RCC 7860 (cell line): ENCODE measurements around the gene C11orf71.
A peak's percentile ranks its signal among the peaks of the same experiment; 100 is the strongest.

Experiments used
- DNase-seq: peaks from one replicate; pipeline ENCODE4 v3.0.0-alpha.2; 2015; ENCODE audit warnings: low spot score
- FAIRE-seq: peaks from 2 replicates; lab custom pipeline; 2012; peaks lifted over from hg19 to GRCh38; lab: Jason Lieb, UNC

C11orf71 gene

GRCh38 chr11:114400915-114401223, 558 bp upstream of the C11orf71 start:
- no peak for DNase-seq

DNA sequence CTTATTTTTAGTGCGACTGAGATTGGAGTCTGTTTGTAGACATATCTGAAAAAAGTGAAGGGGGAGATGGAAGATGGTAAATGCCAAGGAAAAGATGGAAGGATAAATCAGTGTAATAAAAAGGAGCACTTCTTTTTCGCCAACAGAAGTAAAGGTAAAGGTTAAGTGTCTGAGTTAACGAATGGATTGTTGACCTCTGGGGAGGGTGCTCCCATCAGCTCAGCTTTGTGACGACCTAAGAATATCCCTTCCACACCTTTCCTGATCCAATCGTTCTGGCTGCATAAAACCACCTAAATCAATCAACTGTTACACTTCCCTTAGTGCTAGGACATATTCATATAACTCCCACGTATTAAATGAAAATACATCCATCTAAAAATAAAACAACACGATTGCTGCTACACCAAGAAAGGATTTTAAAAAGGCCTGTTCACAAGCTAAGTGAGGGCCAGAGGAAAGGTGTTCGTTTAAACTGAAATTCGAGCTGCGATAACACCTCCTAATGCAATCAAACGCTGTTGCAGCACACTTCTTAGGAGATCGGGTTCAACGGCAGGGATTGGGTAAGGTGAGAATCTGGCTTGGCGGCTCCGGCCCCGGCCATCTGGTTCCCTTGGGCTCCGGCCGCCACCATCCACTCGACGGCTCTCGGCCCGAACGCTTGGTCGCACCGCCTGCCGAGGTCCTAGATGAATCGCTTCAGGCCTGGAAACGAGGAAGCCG, 658 bp downstream of the C11orf71 start:
- DNase-seq (no peak), FAIRE-seq (no peak)

More at GRCh38 chr11:114400915-114401223, 558 bp upstream of the C11orf71 start:
- FAIRE-seq, result no peak

DNA sequence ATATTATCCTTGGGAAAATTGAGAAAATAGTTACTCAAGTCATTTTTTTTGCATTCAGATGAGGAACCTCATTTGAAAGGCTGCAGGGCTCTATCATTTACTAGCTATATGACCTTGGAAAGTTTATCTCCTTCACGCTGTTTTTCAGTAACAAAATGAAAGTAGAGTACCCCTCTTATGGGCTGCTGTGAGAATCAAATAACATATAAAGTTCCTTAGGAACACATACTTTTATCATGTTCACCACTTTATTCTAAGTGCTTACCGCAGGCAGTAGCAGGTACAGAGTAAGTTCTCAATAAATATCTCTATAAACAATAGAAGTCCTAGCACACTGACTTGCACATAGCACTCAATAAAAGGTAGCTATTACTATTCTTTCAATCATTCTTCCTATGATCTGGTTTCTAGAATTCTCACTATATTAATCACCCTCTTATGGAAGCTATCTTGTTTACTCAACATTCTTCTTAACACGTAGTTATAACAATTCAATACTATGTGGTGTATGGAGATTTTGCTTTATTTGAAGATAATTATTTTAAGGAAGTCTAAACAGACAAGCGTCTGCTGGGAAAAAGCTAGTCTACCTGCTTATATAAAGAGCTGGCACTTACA, 1.9 kb downstream of the C11orf71 start:
- no peak for DNase-seq
- no peak for FAIRE-seq

DNA sequence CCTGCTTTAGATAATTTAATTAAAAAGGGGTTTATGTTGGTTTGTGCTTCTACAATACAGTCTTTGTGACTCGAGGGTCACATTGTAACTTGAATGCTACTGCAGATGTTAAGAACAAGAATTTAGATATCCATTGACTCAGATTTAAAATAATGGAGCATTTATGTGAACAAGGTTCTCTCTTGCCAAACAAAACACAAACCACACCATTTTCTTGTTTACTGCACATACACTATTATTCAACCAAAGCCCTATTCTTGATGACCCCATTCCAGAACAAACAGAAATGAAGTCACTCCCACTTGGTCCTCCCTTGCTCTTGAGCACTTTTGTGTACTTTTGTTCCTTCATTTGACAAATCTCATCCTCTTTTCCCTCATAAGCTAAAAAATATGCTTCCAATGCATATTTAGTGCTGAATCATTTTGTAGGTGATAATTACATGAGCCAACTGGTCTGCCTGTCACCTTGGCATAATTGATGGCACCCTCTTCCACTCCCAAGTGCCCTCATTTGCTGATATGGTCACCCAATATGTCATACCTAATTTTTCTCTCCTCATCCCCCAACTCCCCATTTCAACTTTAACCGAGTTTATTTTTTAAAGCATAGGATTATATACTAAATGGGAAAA, 2.8 kb downstream of the C11orf71 start:
- no peak for FAIRE-seq
- no peak for DNase-seq

GRCh38 chr11:114396916-114397315, 3.4 kb downstream of the C11orf71 start:
- FAIRE-seq (no peak), DNase-seq (no peak)

GRCh38 chr11:114395736-114396135, 4.6 kb downstream of the C11orf71 start:
- FAIRE-seq, result no peak

GRCh38 chr11:114392735-114393667, 7.3 kb downstream of the C11orf71 start:
- DNase-seq (no peak), FAIRE-seq (no peak)

More at GRCh38 chr11:114395736-114396135, 4.6 kb downstream of the C11orf71 start:
- no peak for DNase-seq

DNA sequence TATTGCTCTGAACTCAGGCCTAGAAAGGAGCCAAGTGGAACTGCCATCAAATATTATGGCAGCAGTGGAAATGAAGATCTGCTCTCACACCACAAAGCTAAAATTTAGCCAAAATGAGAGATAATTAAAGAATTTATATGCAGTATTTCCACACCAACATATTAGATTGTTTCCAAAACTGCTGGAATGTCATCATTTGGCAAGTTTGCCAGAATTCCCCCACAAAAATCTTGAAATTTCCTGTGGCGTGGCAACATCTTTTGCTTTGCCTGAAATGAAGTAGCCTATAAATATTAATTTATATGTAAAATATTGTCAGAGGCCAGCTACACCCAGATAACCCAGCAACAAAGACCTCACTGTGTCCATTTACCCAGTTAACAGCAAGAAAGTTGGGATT, 13.8 kb downstream of the C11orf71 start:
- DNase-seq (no peak), FAIRE-seq (no peak)

- no peak for DNase-seq
- FAIRE-seq, result no peak
Observed at GRCh38 chr11:114386131-114386530, 14.2 kb downstream of the C11orf71 start.

- DNase-seq, result peak; percentile 72
Observed at GRCh38 chr11:114384487-114384886, 15.8 kb downstream of the C11orf71 start.

GRCh38 chr11:114382509-114382908, 17.8 kb downstream of the C11orf71 start:
- FAIRE-seq (no peak), DNase-seq (no peak)

More at GRCh38 chr11:114384487-114384886, 15.8 kb downstream of the C11orf71 start:
- peak; percentile 57 for FAIRE-seq

DNA sequence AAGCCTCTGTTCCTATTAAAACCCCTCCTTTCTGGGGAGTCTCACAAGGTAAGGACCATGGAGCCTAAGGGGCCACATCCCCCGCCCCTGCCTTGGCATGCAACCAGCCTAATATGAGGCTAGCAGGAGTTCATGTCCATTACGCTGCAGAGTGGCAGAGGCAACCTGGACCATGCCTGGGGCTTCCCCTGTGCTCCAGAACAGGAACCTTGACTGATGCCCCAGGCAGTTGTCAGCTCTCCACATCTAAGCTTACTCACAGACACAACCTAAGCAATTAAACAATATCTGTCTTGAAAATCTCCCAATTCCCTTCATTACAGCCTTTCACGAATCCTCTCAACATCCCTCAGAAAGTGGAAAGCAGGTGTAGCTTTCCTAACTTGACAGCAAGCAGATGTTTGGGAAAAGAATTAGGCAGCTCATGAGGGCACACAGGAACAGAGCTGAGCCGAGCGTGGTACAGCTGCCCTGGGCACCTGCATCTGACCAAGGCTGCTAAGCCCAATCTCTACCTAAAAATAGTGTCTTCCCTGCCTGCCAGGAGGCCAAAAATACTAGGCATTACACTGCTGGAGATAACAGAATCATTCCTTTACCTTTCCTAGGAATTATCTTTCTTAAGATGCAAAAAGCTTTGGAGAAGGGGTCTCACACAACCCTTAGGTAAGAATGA, 20.8 kb downstream of the C11orf71 start:
- FAIRE-seq (no peak), DNase-seq (no peak)

- DNase-seq (peak; percentile 64), FAIRE-seq (peak; percentile 61)
Observed at GRCh38 chr11:114377612-114378267, 22.6 kb downstream of the C11orf71 start.

DNA sequence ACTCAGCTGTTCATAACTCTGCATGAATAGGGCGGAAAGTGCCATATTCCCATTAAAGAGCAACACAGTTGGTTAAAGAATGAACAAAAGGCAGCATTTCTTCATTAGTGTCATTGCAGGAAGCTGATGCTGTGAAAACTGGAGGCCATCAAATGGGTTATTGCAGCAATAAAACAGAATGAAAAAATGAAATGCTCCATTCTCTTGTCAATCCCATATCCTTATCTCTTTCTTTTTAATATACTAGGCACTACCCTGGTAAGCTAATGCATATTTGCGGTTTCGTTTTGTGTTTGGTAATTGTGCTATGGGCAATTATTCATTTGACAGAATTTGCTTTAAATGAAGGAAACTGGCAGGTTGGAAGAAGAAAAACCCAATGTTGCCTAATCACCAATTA, 25.3 kb downstream of the C11orf71 start:
- FAIRE-seq, result no peak

DNA sequence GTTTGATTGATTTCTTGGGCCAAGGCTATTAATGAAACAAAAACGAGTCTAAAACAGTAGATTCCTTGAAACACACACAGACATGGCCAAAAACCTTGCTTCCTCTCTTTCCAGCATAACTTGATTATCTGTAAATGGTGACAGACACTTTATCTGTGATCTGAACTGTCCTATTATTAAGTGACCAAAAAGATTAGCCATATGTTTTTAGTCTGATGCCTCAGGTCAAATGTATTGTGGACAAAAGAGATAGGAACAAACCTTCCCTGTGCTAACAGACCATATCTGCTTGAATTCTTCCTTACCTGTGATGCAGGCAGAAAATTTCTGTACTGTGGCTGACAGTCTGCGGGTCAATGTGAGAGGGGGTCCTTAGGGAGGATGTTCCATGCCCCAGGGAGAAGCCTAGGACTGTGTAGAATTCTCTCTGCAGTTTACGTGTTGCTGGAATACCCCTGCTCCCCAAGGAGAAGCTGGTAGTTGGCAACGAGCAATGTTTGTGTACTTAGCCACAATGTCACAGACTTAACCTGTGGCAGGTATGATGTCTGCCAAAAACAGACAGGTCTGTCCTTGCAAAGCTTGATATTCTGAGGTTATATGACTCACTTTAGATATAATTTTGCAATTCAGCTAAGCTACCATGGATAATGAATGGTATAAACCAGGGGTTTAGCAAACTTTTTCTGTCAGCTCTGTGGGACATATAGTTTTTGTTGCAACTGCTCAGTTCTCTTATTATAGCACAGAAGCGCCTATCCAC, 31.2 kb downstream of the C11orf71 start:
- DNase-seq (no peak), FAIRE-seq (no peak)

More for the DNA sequence above, 25.3 kb downstream of the C11orf71 start:
- no peak for DNase-seq

DNA sequence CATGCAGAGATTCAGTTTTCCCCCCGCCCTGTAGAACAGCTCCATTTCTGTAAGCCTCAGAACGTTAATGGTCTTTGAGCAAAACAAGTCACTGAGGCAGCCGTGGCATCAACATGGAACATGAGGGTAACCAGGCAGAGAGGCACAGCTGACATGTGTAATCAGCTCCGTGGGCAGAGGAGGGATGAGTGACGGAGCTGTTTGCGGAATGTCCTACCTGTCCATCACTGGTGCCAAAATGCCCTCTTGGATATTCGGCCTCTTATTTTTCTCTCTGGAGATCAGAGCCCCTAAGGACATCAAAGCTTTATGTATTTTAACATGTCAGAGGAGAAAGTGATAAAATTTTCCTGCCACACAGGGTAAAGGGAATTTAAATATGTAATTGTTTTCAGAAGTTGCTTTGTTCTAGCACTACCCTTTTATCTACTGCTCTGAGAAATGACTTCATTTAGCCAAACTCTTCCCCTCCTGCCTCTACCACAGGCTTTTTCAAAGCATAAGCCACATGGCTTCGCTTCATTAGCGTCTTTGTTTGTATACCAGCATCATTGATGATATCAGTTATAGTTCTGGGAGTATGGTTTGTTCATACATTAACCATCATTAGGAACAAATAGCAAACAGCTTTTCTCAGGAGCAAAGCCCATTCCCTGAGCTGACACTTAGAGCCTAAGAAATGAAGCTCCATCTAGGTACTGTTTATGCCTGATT, 32.9 kb downstream of the C11orf71 start:
- no peak for FAIRE-seq

DNA sequence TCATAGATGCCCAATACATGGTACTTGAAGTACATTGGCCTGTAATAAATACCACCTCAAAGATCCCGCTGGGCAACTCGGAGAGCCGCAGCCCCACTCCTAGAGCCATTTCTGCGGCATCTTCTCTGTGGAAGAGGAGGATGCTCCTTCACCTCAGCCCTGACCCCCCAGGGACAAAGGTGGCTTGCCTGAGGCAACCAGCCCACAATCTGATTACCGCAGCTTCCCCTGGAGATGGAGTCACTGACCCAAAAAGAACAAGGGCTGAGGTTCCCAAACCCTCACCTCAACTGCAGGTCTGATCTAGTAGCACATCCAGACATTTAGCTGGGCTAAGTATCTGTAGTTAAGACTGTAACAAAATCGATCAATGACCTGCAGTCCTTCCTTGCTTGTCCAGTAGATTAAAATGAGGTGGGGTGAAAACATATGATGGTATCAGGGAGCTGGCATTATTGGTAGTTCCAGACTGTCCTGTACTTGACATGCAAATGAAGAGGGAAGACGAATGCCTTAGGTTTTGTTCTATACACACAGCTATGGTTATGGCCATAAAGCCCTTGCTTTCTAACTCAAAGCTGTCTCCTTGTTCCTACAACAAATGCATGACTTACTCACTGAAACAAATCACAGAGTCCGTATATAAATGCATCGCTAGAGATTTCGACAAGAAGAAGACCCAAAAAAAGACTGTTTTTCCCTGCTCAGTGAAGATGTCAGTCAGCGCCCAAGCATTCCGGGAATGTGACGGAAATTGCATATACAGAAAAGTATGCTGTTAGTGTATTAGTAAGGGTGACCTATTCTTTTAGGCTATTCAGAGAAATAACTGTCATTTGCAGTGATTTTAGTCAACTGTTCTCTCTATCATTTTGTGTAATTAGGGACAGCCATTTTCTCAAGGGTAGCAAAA, 33.7 kb downstream of the C11orf71 start:
- DNase-seq (peak; percentile 93), FAIRE-seq (peak; percentile 87)

More for the DNA sequence above, 32.9 kb downstream of the C11orf71 start:
- peak; percentile 76 for DNase-seq
